H9 (cell line): Measurements from ENCODE around the gene GABBR2. TPM values are rescaled to one million over a fixed set of nuclear protein-coding genes. Genes with fewer than 3 reads are reported as not detected.

Experiments used
- DNase-seq: peaks from one replicate; pipeline ENCODE4 v3.0.0-alpha.2; 2017
- H2AFZ ChIP-seq: one replicate; pipeline ENCODE4 v1.6.1; 2013; ENCODE audit warnings: mild to moderate bottlenecking, low read length, control low read depth, moderate library complexity
- H2AK5ac ChIP-seq: 2 replicates; pipeline ENCODE4 v1.6.1; 2013; ENCODE audit warnings: low read length, control low read depth, mixed read lengths; ENCODE audit not compliant: insufficient read length
- H2BK120ac ChIP-seq: one replicate; pipeline ENCODE4 v1.6.1; 2013; ENCODE audit warnings: low read depth, mild to moderate bottlenecking, low read length, control low read depth, inconsistent platforms; ENCODE audit not compliant: poor library complexity, severe bottlenecking
- H2BK12ac ChIP-seq: 2 replicates; pipeline ENCODE4 v1.6.1; 2013; ENCODE audit warnings: low read length, control low read depth, mixed read lengths, low read depth; ENCODE audit not compliant: insufficient read length
- H2BK15ac ChIP-seq: 2 replicates; pipeline ENCODE4 v1.6.1; 2013; ENCODE audit warnings: low read depth, low read length, control low read depth
- H2BK20ac ChIP-seq: one replicate; pipeline ENCODE4 v1.6.1; 2013; ENCODE audit warnings: low read depth, mild to moderate bottlenecking, low read length, control low read depth, inconsistent platforms; ENCODE audit not compliant: poor library complexity, severe bottlenecking
- H2BK5ac ChIP-seq: 2 replicates; pipeline ENCODE4 v1.6.1; 2013; ENCODE audit warnings: low read length, control low read depth, mixed read lengths; ENCODE audit not compliant: insufficient read length
- H3K14ac ChIP-seq: 2 replicates; pipeline ENCODE4 v1.6.1; 2013; ENCODE audit warnings: low read length, control low read depth; ENCODE audit not compliant: insufficient read depth
- H3K18ac ChIP-seq: 2 replicates; pipeline ENCODE4 v1.6.1; 2013; ENCODE audit warnings: low read depth, mild to moderate bottlenecking, mixed read lengths, low read length, control low read depth; ENCODE audit not compliant: insufficient read length
- H3K23ac ChIP-seq: 2 replicates; pipeline ENCODE4 v1.6.1; 2013; ENCODE audit warnings: low read length, control low read depth, mixed read lengths, low read depth; ENCODE audit not compliant: insufficient read length
- H3K23me2 ChIP-seq: 2 replicates; pipeline ENCODE4 v1.6.1; 2013; ENCODE audit warnings: low read depth, mild to moderate bottlenecking, mixed read lengths, low read length, control low read depth; ENCODE audit not compliant: insufficient read length, poor library complexity, severe bottlenecking
- H3K27ac ChIP-seq: 2 replicates; pipeline ENCODE4 v1.5.1; 2013; ENCODE audit warnings: low read length, control low read depth, mixed read lengths, low read depth; ENCODE audit not compliant: insufficient read length
- H3K27me3 ChIP-seq: 2 replicates; pipeline ENCODE4 v1.6.1; 2013; ENCODE audit warnings: low read length, control low read depth, inconsistent platforms; ENCODE audit not compliant: insufficient read depth
- H3K4ac ChIP-seq: 2 replicates; pipeline ENCODE4 v1.6.1; 2013; ENCODE audit warnings: low read depth, mild to moderate bottlenecking, control low read depth, inconsistent platforms, low read length, moderate library complexity
- H3K4me1 ChIP-seq: 2 replicates; pipeline ENCODE4 v1.6.1; 2013; ENCODE audit warnings: low read length, control low read depth, inconsistent platforms; ENCODE audit not compliant: insufficient read depth
- H3K4me2 ChIP-seq: 2 replicates; pipeline ENCODE4 v1.6.1; 2013; ENCODE audit warnings: low read length, control low read depth, mixed read lengths; ENCODE audit not compliant: insufficient read length, insufficient read depth
- H3K56ac ChIP-seq: 2 replicates; pipeline ENCODE4 v1.6.1; 2013; ENCODE audit warnings: low read depth, mild to moderate bottlenecking, mixed read lengths, low read length, control low read depth; ENCODE audit not compliant: insufficient read length
- H3K79me1 ChIP-seq: 2 replicates; pipeline ENCODE4 v1.6.1; 2013; ENCODE audit warnings: low read depth, mild to moderate bottlenecking, moderate library complexity, low read length, control low read depth, inconsistent platforms; ENCODE audit not compliant: insufficient read depth, poor library complexity, severe bottlenecking
- H3K79me2 ChIP-seq: 2 replicates; pipeline ENCODE4 v1.6.1; 2013; ENCODE audit warnings: low read length, control low read depth, inconsistent platforms; ENCODE audit not compliant: insufficient read depth
- H3K9ac ChIP-seq: 2 replicates; pipeline ENCODE4 v1.6.1; 2013; ENCODE audit warnings: low read length, control low read depth, mixed read lengths; ENCODE audit not compliant: insufficient read length; ENCODE audit errors: extremely low read depth
- H3K9me3 ChIP-seq: one replicate; pipeline ENCODE4 v1.6.1; 2013; ENCODE audit warnings: low read depth, low read length, inconsistent platforms; ENCODE audit not compliant: control insufficient read depth
- H3T11ph ChIP-seq: one replicate; pipeline ENCODE4 v1.6.1; 2013; ENCODE audit warnings: mild to moderate bottlenecking, low read length, control low read depth, inconsistent platforms
- H4K20me1 ChIP-seq: one replicate; pipeline ENCODE4 v1.6.1; 2013; ENCODE audit not compliant: control insufficient read depth, insufficient read length, insufficient read depth
- H4K5ac ChIP-seq: 2 replicates; pipeline ENCODE4 v1.6.1; 2013; ENCODE audit warnings: low read depth, mild to moderate bottlenecking, mixed read lengths, low read length, control low read depth; ENCODE audit not compliant: insufficient read length
- H4K8ac ChIP-seq: replicated peaks from 2 replicates; pipeline ENCODE4 v1.6.1; 2013; ENCODE audit warnings: low read length, control low read depth, mixed read lengths, low read depth; ENCODE audit not compliant: insufficient read length
- H4K91ac ChIP-seq: 2 replicates; pipeline ENCODE4 v1.6.1; 2013; ENCODE audit warnings: low read depth, mild to moderate bottlenecking, moderate library complexity, mixed read lengths, low read length, control low read depth; ENCODE audit not compliant: insufficient read length
- H3K27ac Mint-ChIP-seq, 3 experiments: 2 replicates in 2 of 3; 3 replicates in 1 of 3; pipeline ENCODE4 v1.8.0; 2020 to 2021; ENCODE audit warnings: mixed read lengths in 3 of 3, mild to moderate bottlenecking in 1 of 3, moderate library complexity in 1 of 3
- H3K27me3 Mint-ChIP-seq: 2 replicates; pipeline ENCODE4 v1.8.0; 2021; ENCODE audit warnings: low read depth, mild to moderate bottlenecking, moderate library complexity, mixed read lengths
- H3K36me3 Mint-ChIP-seq, 3 experiments: 2 replicates in 2 of 3; 3 replicates in 1 of 3; pipeline ENCODE4 v1.8.0; 2020 to 2021; ENCODE audit warnings: low read depth in 3 of 3, mixed read lengths in 3 of 3; ENCODE audit not compliant: insufficient read depth in 1 of 3
- H3K4me1 Mint-ChIP-seq, 2 experiments: 2 replicates each; pipeline ENCODE4 v1.8.0; 2020; ENCODE audit warnings: mixed read lengths in 2 of 2
- H3K4me3 Mint-ChIP-seq, 2 experiments: 2 replicates in 1 of 2; 3 replicates in 1 of 2; pipeline ENCODE4 v1.8.0; 2020 to 2021; ENCODE audit warnings: mild to moderate bottlenecking in 2 of 2, mixed read lengths in 2 of 2, moderate library complexity in 1 of 2
- H3K9me3 Mint-ChIP-seq, 2 experiments: 2 replicates in 1 of 2; 3 replicates in 1 of 2; pipeline ENCODE4 v1.8.0; 2020; ENCODE audit warnings: mild to moderate bottlenecking in 2 of 2, mixed read lengths in 2 of 2, moderate library complexity in 1 of 2
- WGBS: extraction: QIAGEN DNeasy Blood & Tissue Kit; methylation state at CpG from one replicate; pipeline ENCODE4 v1.1.7; 2013; ENCODE audit warnings: missing lambda C conversion rate, low lambda C conversion rate, mixed read lengths; ENCODE audit not compliant: insufficient read length; ENCODE audit errors: extremely low coverage; 5-methylcytosine and 5-hydroxymethylcytosine counted together
- total RNA-seq: library from RNA; stranded (reverse); gene quantifications from 2 replicates; pipeline ENCODE4 v1.2.1, GENCODE V29; 2021
- TF ChIP-seq, protein P1 (sequence below): fragments of 200-600 bp; sonication (generic); conservative IDR thresholded peaks from 3 replicates; pipeline ENCODE4 v1.8.0; 2021; ENCODE audit warnings: antibody characterized with exemption, mild to moderate bottlenecking

The GABBR2 gene
- total RNA-seq, 1 experiment from 2014 or later = 0.66 TPM

DNA sequence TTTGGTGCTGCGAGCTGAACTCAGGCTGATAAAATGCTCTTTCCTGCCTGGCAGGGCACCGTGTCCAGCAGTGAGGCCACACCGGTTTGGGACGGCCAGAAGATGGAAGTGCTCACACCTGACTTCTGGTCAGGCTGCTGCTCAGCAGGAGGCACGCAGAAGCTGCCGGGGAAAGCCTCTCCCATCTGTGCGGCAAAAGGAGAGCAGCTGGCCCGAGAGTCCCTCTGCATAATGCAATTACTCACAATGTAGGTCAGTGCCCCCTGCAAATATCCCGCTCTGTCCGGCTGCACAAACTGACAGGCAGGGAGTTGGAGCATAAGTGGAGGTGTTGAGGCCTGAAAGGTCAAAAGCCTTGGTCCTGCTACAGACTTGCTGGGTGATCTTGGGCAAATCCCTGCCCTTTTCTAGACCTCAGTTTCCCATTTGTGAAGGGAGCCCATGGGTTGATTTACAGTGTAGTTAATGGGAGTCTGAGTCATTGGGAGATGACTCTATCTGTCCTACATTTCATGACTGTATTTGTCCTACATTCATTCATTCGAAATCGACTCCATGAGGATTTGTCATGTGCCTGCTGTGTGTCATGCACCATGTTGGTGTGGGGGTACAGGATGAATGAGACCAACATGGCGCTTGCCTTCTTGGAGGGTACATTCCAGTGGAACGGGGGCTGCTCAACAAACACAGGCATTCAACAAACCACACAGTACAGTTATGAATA lies 391.4 kb downstream of the GABBR2 start:
- no peak overlapping the region for H2BK120ac ChIP-seq
- no peaks in the 10 kb centered on the region for H3K79me1 ChIP-seq
- no peak overlapping the region for H3K56ac ChIP-seq
- no peak overlapping the region for H3K4ac ChIP-seq
- H3T11ph ChIP-seq = no peak overlapping the region
- H4K8ac ChIP-seq = no peak overlapping the region
- no peaks in the 10 kb centered on the region for H3K23me2 ChIP-seq
- H4K91ac ChIP-seq = no peak overlapping the region
- no peaks in the 10 kb centered on the region for H3K4me1 ChIP-seq
- H3K14ac ChIP-seq = no peak overlapping the region
- WGBS = no CpG with 5 or more reads among the region's 14 CpGs
- Mint-ChIP-seq H3K4me1 (peaks cover 12% of the 10 kb centered on the region in 2 experiments), H3K27ac (no peak overlapping the region), H3K9me3 (no peaks in the 10 kb centered on the region), H3K27me3 (peaks cover 6% of the 10 kb centered on the region), H3K36me3 (no peaks in the 10 kb centered on the region), H3K4me3 (no peak overlapping the region)
- H2BK12ac ChIP-seq = no peak overlapping the region
- no peak for DNase-seq
- H2AK5ac ChIP-seq = no peak overlapping the region
- H3K4me2 ChIP-seq = no peak overlapping the region
- no peak overlapping the region for H2BK5ac ChIP-seq
- H3K18ac ChIP-seq = no peak overlapping the region
- no peak overlapping the region for H3K23ac ChIP-seq
- TF ChIP-seq, protein P1, sequence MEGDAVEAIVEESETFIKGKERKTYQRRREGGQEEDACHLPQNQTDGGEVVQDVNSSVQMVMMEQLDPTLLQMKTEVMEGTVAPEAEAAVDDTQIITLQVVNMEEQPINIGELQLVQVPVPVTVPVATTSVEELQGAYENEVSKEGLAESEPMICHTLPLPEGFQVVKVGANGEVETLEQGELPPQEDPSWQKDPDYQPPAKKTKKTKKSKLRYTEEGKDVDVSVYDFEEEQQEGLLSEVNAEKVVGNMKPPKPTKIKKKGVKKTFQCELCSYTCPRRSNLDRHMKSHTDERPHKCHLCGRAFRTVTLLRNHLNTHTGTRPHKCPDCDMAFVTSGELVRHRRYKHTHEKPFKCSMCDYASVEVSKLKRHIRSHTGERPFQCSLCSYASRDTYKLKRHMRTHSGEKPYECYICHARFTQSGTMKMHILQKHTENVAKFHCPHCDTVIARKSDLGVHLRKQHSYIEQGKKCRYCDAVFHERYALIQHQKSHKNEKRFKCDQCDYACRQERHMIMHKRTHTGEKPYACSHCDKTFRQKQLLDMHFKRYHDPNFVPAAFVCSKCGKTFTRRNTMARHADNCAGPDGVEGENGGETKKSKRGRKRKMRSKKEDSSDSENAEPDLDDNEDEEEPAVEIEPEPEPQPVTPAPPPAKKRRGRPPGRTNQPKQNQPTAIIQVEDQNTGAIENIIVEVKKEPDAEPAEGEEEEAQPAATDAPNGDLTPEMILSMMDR = no peak
- H2BK15ac ChIP-seq = no peak overlapping the region
- no peak overlapping the region for H2BK20ac ChIP-seq
- H4K20me1 ChIP-seq = no peaks in the 10 kb centered on the region
- H3K27ac ChIP-seq = no peak overlapping the region
- no peaks in the 10 kb centered on the region for H3K27me3 ChIP-seq
- H3K79me2 ChIP-seq = no peaks in the 10 kb centered on the region
- no peak overlapping the region for H2AFZ ChIP-seq
- H3K9ac ChIP-seq = no peak overlapping the region
- no peak overlapping the region for H4K5ac ChIP-seq
- H3K9me3 ChIP-seq = no peaks in the 10 kb centered on the region
